ENCODE results near the gene LRRTM2. TPM values are rescaled to one million over a fixed set of nuclear protein-coding genes. Genes with fewer than 3 reads are reported as not detected.

The LRRTM2 gene
- total RNA-seq, 4 donors from 2014 or later: 0.05 to 0.49 (median 0.24) TPM

DNA sequence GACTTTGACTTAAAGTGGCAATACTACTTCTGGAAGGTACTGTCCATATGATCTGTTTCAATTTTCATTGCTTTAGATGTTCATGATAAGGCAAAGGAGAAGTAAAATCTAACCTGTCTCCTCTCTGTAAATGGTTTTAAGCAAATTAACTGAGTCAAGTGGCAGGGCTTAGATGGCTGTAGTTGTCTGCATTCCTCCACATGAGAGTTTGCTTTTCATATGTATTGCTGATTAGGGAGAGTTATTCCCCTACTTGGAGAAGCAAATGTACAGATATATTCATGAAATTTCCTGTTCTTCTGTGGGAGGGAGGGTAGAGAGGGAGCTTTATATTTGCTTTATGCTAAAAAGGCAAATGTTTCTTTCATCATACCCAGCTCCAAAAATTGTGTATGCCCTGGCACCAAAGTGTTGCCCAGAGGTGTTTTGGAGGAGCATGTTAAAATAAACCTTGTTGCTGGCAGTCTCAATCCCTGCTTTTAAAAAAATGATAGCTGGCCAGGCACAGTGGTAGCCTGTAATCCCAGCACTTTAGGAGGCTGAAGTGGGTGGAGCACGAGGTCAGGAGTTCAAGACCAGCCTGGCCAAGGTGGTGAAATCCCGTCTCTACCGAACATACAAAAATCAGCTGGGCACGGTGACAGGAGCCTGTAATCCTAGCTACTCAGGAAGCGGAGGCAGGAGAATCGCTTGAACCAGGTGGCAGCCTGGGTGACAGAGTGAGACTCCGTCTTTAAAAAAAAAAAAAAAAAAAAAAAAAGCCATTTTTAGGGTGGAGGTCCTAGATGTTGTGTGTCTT, 3.5 kb upstream of the LRRTM2 start:
- ATAC-seq: no peak
- TF ChIP-seq, protein P1, sequence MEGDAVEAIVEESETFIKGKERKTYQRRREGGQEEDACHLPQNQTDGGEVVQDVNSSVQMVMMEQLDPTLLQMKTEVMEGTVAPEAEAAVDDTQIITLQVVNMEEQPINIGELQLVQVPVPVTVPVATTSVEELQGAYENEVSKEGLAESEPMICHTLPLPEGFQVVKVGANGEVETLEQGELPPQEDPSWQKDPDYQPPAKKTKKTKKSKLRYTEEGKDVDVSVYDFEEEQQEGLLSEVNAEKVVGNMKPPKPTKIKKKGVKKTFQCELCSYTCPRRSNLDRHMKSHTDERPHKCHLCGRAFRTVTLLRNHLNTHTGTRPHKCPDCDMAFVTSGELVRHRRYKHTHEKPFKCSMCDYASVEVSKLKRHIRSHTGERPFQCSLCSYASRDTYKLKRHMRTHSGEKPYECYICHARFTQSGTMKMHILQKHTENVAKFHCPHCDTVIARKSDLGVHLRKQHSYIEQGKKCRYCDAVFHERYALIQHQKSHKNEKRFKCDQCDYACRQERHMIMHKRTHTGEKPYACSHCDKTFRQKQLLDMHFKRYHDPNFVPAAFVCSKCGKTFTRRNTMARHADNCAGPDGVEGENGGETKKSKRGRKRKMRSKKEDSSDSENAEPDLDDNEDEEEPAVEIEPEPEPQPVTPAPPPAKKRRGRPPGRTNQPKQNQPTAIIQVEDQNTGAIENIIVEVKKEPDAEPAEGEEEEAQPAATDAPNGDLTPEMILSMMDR (IDR thresholded peaks at IDR 0.05 in 4 of 5, conservative IDR thresholded peaks at IDR 0.05 in 1 of 5): no peak
- TF ChIP-seq POLR2A (IDR thresholded peaks at IDR 0.05): no peak
- H3K27ac ChIP-seq: no peak overlapping the region
- peaks cover 13 to 27% of the 10 kb centered on the region in 2 donors for H3K4me1 ChIP-seq
- intact Hi-C loops (cut with DNase I; ENCODE audit: low total_unique reads) (no loop called here), in situ Hi-C loops (cut with MboI; ENCODE audit: low sequenced_read_pairs in 4 of 4) (no loop called here)
- H3K4me3 ChIP-seq: no peak overlapping the region
- H3K27me3 ChIP-seq: no peaks in the 10 kb centered on the region
- DNase-seq: no peak
- no peaks in the 10 kb centered on the region for H3K9me3 ChIP-seq
- no peaks in the 10 kb centered on the region for H3K36me3 ChIP-seq

DNA sequence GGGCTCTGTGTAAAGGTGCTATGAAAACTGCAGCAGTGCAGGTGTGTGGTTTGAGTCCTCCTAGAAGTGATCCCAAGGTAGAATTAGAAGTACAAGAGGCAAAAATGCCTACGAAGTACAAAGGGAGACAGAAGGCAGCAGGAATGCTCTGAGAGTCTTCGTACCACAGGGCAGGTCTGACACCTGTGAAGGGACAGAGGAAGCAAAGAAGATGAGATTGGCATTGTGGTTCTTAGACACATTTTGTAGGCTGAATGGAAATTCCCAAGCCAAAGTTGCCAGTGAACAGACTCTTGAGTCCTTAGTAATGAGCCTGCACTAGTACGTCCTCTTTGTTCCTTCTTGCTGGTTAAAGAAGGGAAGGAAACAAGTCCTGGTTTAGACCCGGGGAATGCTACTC, 1.7 kb upstream of the LRRTM2 start:
- Histone ChIP-seq H3K9me3 (no peaks in the 10 kb centered on the region), H3K4me3 (no peak overlapping the region), H3K36me3 (no peaks in the 10 kb centered on the region), H3K4me1 (peaks cover 25 to 41% of the 10 kb centered on the region in 2 donors), H3K27ac (no peak overlapping the region), H3K27me3 (no peaks in the 10 kb centered on the region)
- in situ Hi-C loops (cut with MboI; ENCODE audit: low sequenced_read_pairs in 4 of 4) (no loop called here), intact Hi-C loops (cut with DNase I; ENCODE audit: low total_unique reads) (no loop called here)
- ATAC-seq (no peak), DNase-seq (no peak)
- TF ChIP-seq POLR2A (IDR thresholded peaks at IDR 0.05): no peak
- TF ChIP-seq, protein P1 (IDR thresholded peaks at IDR 0.05 in 4 of 5, conservative IDR thresholded peaks at IDR 0.05 in 1 of 5): no peak

DNA sequence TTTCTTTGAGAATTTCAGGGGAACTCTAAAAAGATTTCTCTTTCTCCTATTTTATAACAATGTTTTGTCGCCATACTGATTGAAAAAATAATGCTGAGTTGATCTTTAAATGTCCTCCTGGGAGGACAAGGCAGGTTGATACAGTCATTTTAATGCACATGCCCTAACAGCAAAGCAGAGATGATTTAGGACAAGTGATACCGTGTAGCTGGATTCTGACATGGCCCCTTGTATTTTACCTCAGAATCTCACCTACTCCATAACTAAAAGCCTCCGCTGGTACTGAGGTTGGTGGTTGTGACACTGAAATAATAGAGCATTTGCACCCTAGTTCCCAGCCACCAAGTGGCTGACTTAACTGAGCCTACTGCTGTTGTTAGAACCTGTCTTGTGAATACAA, 811 bp upstream of the LRRTM2 start:
- H3K27me3 ChIP-seq: no peaks in the 10 kb centered on the region
- H3K9me3 ChIP-seq: no peaks in the 10 kb centered on the region
- no peak for DNase-seq
- no peak for TF ChIP-seq POLR2A (IDR thresholded peaks at IDR 0.05)
- TF ChIP-seq, protein P1 (IDR thresholded peaks at IDR 0.05 in 4 of 5, conservative IDR thresholded peaks at IDR 0.05 in 1 of 5): no peak
- intact Hi-C loops (cut with DNase I; ENCODE audit: low total_unique reads) (no loop called here), in situ Hi-C loops (cut with MboI; ENCODE audit: low sequenced_read_pairs in 4 of 4) (no loop called here)
- H3K27ac ChIP-seq: no peak overlapping the region
- ATAC-seq: no peak
- no peak overlapping the region for H3K4me3 ChIP-seq
- H3K4me1 ChIP-seq: peaks cover 33 to 49% of the 10 kb centered on the region in 2 donors
- no peaks in the 10 kb centered on the region for H3K36me3 ChIP-seq

DNA sequence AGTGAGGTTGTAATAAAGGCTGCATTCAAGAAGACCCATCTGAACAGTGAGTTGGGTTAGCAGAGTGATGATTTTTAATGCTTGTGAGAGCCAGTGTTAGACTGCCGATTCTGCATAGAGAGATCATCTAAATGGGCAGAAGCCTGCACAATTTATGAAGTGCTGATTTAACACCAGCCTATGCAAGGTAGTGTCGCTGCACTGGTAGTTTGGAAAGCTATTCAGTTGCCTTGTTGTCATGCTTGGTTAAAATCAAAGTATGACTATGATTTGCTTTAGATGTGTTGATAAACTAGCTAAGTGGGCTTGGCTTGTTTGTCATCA, 379 bp upstream of the LRRTM2 start:
- no peak for TF ChIP-seq POLR2A (IDR thresholded peaks at IDR 0.05)
- TF ChIP-seq, protein P1 (IDR thresholded peaks at IDR 0.05 in 4 of 5, conservative IDR thresholded peaks at IDR 0.05 in 1 of 5): no peak
- Histone ChIP-seq H3K36me3 (no peaks in the 10 kb centered on the region), H3K4me1 (peaks cover 37 to 54% of the 10 kb centered on the region in 2 donors), H3K9me3 (no peaks in the 10 kb centered on the region), H3K27me3 (no peaks in the 10 kb centered on the region), H3K27ac (no peak overlapping the region), H3K4me3 (peak overlapping the region in 1 of 4 donors; percentile 11)
- in situ Hi-C loops (cut with MboI; ENCODE audit: low sequenced_read_pairs in 4 of 4) (no loop called here), intact Hi-C loops (cut with DNase I; ENCODE audit: low total_unique reads) (no loop called here)
- DNase-seq: no peak
- ATAC-seq: no peak

DNA sequence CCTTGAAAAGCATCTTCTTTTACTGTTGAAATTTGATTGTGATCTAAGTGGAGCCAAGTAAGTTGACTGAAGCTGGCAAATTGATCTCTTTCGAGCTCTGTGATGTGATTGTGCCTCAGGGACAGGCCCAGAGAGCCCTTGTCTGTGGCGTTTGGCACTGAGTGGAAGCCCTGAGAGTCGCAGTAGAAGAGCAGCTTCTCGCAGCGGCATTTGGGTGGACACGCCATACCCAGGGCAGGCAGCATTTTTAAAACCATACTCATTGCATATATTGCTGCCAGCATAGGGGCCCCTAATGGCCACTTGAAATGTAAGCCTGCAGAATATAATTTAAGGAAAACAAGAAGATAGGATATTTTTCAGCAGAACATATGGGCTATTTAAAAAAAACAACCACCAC, 894 bp downstream of the LRRTM2 start:
- no peak overlapping the region for H3K4me3 ChIP-seq
- no peak for ATAC-seq
- in situ Hi-C loops (cut with MboI; ENCODE audit: low sequenced_read_pairs in 4 of 4): no loop called here

More for the DNA sequence above, 894 bp downstream of the LRRTM2 start:
- Histone ChIP-seq H3K36me3 (no peaks in the 10 kb centered on the region), H3K9me3 (no peaks in the 10 kb centered on the region), H3K27ac (no peak overlapping the region), H3K4me1 (peaks cover 42 to 67% of the 10 kb centered on the region in 2 donors), H3K27me3 (no peaks in the 10 kb centered on the region)
- DNase-seq: no peak
- no peak for TF ChIP-seq POLR2A (IDR thresholded peaks at IDR 0.05)
- TF ChIP-seq, protein P1 (IDR thresholded peaks at IDR 0.05 in 4 of 5, conservative IDR thresholded peaks at IDR 0.05 in 1 of 5): no peak
- intact Hi-C loops (cut with DNase I; ENCODE audit: low total_unique reads): no loop called here

Data from gastrocnemius medialis (tissue), 4 donors.